Colonic mucosa (tissue), 4 donors: ENCODE results near the gene RASSF4. TPM values are rescaled to one million over a fixed set of nuclear protein-coding genes. Genes with fewer than 3 reads are reported as not detected.

Experiments
- DNase-seq: peaks from one replicate; pipeline ENCODE4 v3.0.0-alpha.2; 2020
- H3K27ac ChIP-seq: fragments of 200-600 bp; one replicate; pipeline ENCODE4 v1.8.0; 2021
- H3K27me3 ChIP-seq: fragments of 200-600 bp; one replicate; pipeline ENCODE4 v1.8.0; 2021
- H3K36me3 ChIP-seq: fragments of 200-600 bp; one replicate; pipeline ENCODE4 v1.8.0; 2021
- H3K4me1 ChIP-seq: fragments of 200-600 bp; one replicate; pipeline ENCODE4 v1.8.0; 2021; ENCODE audit warnings: mild to moderate bottlenecking
- H3K4me3 ChIP-seq: fragments of 200-600 bp; one replicate; pipeline ENCODE4 v1.8.0; 2021
- H3K9ac ChIP-seq, 2 donors: one replicate each; pipeline ENCODE4 v1.7.0; 2013; ENCODE audit warnings: control low read depth in 2 of 2, low read depth in 2 of 2, low read length in 2 of 2
- H3K9me3 ChIP-seq: fragments of 200-600 bp; one replicate; pipeline ENCODE4 v1.8.0; 2021
- CTCF ChIP-seq: fragments of 200-600 bp; IDR thresholded peaks from one replicate; pipeline ENCODE4 v1.8.0; 2022; ENCODE audit warnings: antibody characterized with exemption, mild to moderate bottlenecking
- intact Hi-C: fragments of 100-400 bp; cut with DNase I; formaldehyde crosslinking; loops from one replicate; pipeline ENCODE4 v1.14.1; 2022
- total RNA-seq, 2 donors: library from RNA; stranded (reverse); fragmentation: NEBNext Ultra II Directional in 1 of 2; extraction: Animal tissue kit (Norgen Biotek cat#: 25700) in 1 of 2; gene quantifications; one replicate each; pipeline ENCODE4 v1.2.1, GENCODE V29; 2021
- donor health status: healthy.
- donor health status: DM: no; HTN: no; CAD: no.
- donor health status: DM: no; HTN: no; CAD: no.

The RASSF4 gene
- total RNA-seq, 2 donors from 2014 or later, result 13.1 to 19.9 TPM

DNA sequence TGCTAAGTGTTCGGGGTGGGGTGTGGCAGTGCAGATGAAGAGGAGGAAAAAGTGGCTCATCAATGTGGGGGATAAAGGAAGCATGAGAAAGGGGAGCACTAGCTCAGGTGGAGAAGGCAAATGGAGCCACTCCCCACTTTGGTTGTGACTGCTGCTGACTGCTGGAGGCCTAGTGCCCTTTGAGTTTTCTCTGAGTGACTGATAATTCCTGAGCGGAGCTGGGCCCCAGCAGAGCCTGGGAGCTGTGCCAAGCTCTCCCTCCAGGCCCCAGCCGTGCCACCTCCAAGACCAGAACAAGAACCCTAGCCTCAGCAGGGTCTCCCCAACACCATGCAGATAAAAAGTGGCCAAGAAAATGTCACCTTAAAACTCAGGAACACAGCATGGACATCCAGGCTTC lies 9.7 kb upstream of the RASSF4 start:
- no peak overlapping the region for H3K27ac ChIP-seq
- H3K4me3 ChIP-seq, result no peak overlapping the region
- no peaks in the 10 kb centered on the region for H3K9me3 ChIP-seq
- no peaks in the 10 kb centered on the region for H3K4me1 ChIP-seq
- no peaks in the 10 kb centered on the region for H3K36me3 ChIP-seq
- intact Hi-C loops, result no loop called here
- no peak overlapping the region for H3K9ac ChIP-seq
- no peak for DNase-seq
- no peaks in the 10 kb centered on the region for H3K27me3 ChIP-seq
- TF ChIP-seq CTCF, result no peak

DNA sequence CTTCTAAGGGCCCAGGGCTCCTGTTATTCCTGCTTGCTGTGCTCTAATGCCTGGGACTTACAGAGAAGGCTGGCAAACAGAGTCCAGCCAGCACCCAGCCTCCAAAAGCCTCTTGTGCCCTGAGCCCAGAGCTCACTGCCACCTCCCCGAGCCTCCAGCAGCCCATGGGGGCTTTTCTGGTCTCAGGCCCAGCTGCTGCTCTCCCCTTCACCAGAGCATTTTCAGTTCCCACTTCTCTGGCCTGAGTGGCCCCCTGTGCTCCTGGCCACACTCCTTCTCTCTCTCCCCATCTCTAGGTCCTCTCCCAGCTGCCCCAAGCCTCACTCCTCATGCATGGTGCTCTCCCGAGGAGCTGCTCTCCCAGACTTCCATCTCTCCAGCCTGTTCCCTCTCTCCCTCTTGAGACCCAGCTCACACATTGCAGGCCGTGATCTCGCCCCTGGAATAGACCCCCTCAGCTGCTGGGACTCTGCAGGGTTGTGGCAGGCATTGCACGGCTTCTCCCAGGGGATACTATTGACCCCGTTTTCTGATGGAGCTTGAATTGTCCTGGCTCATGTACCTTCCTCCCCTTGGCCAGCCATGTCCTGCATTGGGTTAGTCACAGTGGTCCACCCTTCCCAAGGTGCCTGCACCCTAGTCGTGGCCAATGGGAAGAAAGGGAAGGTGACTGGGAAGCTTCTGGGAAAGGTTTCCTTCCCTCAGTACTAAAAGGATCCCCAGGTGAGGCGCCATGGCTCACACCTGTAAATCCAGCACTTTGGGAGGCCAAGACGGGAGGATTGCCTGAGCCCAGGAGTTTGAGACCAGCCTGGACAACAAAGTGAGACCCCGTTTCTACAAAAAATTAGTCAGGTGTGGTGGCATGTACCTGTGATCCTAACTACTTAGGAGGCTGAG lies 9.0 kb upstream of the RASSF4 start:
- peak; percentile 11 for DNase-seq
- Histone ChIP-seq H3K4me1 (no peaks in the 10 kb centered on the region), H3K27ac (no peak overlapping the region), H3K9me3 (no peaks in the 10 kb centered on the region), H3K36me3 (no peaks in the 10 kb centered on the region), H3K4me3 (no peak overlapping the region), H3K27me3 (no peaks in the 10 kb centered on the region), H3K9ac (no peak overlapping the region)
- intact Hi-C loops, result no loop called here
- no peak for TF ChIP-seq CTCF

DNA sequence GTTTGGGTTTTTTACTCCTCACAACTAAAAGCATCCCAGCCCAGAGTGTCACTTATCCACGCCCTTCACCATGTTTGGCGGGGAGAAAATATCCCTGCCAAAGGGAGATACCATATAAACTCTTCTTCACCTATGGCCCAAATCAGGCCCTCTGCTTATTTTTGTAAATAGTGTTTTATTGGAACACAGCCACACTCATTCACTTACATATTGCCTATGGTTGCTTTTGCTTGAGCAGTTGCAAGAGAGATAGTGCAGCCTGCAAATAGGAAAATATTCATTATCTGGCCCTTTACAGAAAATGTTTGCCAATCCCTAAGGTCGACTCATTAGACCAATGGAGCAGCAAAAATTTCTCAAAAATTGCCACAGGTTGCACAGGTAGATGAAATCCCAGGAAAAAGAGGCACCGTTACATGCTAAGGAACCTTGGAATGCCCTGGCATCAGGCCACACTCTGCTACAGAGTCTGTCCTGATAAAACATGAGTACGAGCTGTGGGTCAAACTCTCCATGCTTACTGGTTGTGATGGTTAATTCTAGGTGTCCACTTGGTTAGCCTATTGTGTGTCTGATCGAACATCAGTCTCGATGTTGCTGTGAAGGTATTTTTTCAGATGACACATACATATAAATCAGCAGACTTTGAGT lies 7.9 kb upstream of the RASSF4 start:
- Histone ChIP-seq H3K27me3 (no peaks in the 10 kb centered on the region), H3K36me3 (no peaks in the 10 kb centered on the region), H3K9ac (no peak overlapping the region), H3K27ac (no peak overlapping the region), H3K4me1 (no peaks in the 10 kb centered on the region), H3K4me3 (no peak overlapping the region), H3K9me3 (no peaks in the 10 kb centered on the region)
- peak; percentile 3 for DNase-seq
- intact Hi-C loops, result no loop called here
- no peak for TF ChIP-seq CTCF

DNA sequence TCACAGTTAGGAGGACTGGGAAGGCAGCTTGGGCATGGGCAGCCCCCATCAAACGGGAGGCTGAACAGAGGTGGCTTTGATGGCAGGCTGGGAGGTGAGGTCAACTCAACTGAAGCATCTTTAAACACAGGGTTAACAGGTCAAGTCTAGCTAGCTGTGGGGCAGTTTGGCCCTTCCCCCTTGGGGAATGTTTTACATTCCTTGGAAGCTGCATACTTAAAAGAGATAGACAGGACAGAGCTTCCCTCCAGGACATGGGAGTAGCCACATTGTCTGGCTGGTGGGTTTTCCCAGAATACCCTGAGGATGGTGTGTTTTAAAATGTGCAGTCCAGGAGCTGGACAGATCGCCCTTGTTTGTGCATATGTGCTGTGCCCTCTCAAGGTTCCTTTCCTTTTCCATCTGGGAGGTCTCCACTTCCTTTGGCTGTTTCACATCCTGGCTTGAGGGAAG lies 6.8 kb upstream of the RASSF4 start:
- Histone ChIP-seq H3K27me3 (no peaks in the 10 kb centered on the region), H3K9me3 (no peaks in the 10 kb centered on the region), H3K9ac (no peak overlapping the region), H3K4me1 (no peaks in the 10 kb centered on the region), H3K4me3 (no peak overlapping the region), H3K27ac (no peak overlapping the region), H3K36me3 (no peaks in the 10 kb centered on the region)
- intact Hi-C loops, result no loop called here
- TF ChIP-seq CTCF, result no peak
- DNase-seq, result peak; percentile 10

DNA sequence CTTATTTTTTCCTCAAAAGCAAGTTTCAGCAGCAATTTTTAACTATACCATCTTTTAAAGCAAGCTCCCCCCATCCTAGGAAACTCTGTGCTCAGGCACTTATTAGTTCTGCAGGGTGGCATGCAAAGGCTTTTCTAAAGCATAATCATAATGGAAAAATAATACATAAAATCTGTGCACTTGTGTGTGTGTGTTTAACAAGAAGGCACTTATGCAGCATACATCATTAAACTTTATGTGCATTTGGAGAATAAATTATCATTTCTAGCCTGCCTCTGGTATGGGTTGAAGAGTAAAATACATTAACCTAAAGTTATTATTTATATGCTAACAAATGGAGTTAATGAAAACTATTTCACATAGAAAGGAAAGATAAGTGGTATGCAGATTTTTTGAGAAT lies 5.6 kb upstream of the RASSF4 start:
- no peak for DNase-seq
- no peak for TF ChIP-seq CTCF
- no peaks in the 10 kb centered on the region for H3K9me3 ChIP-seq
- intact Hi-C loops, result no loop called here
- H3K27me3 ChIP-seq, result no peaks in the 10 kb centered on the region
- no peak overlapping the region for H3K4me3 ChIP-seq
- H3K27ac ChIP-seq, result no peak overlapping the region
- H3K4me1 ChIP-seq, result no peaks in the 10 kb centered on the region
- H3K36me3 ChIP-seq, result no peaks in the 10 kb centered on the region
- no peak overlapping the region for H3K9ac ChIP-seq
